Iris pigment epithelial cell (primary cell): Measurements from ENCODE around the gene GHITM.
A peak's percentile ranks its signal among the peaks of the same experiment; 100 is the strongest.
"Not testable (repeated sequence)": the region's sequence is repeated elsewhere in the genome, so short reads cannot be mapped to it uniquely, and the experiment has no call there.

Source experiments
- DNase-seq: peaks from one replicate; pipeline ENCODE4 v3.0.0-alpha.2; 2011; ENCODE audit warnings: low read depth

The GHITM gene

GRCh38 chr10:84176836-84177474, 37.6 kb downstream of the GHITM start:
- no peak for DNase-seq

- no peak for DNase-seq
These were observed 38.3 kb downstream of the GHITM start for GRCh38 chr10:84177541-84178141.

GRCh38 chr10:84178160-84178609, 38.9 kb downstream of the GHITM start:
- no peak for DNase-seq

GRCh38 chr10:84179059-84179710, 39.9 kb downstream of the GHITM start:
- peak; percentile 38 for DNase-seq

- not testable (repeated sequence) for DNase-seq
These were observed 41.1 kb downstream of the GHITM start for GRCh38 chr10:84180386-84180785.

- no peak for DNase-seq
These were observed 42.3 kb downstream of the GHITM start for GRCh38 chr10:84181631-84182030.

- no peak for DNase-seq
These were observed 45.2 kb downstream of the GHITM start for GRCh38 chr10:84184517-84184916.

GRCh38 chr10:84185526-84186175, 46.3 kb downstream of the GHITM start:
- no peak for DNase-seq

GRCh38 chr10:84188815-84189214, 49.5 kb downstream of the GHITM start:
- no peak for DNase-seq

GRCh38 chr10:84190621-84191020, 51.3 kb downstream of the GHITM start:
- no peak for DNase-seq

- DNase-seq = no peak
These were observed 51.8 kb downstream of the GHITM start for GRCh38 chr10:84191106-84191505.

- no peak for DNase-seq
These were observed 54.0 kb downstream of the GHITM start for GRCh38 chr10:84193327-84193726.

- no peak for DNase-seq
These were observed 54.6 kb downstream of the GHITM start for GRCh38 chr10:84193846-84194423.

- no peak for DNase-seq
These were observed 55.2 kb downstream of the GHITM start, which contains the start of gene CDHR1 for GRCh38 chr10:84194424-84195043. CDHR1 (plus strand) TSS chr10:84194537; CDS start chr10:84194761, 224 bp downstream.

- DNase-seq = no peak
These were observed 55.9 kb downstream of the GHITM start for GRCh38 chr10:84195044-84195830.

- no peak for DNase-seq
These were observed 56.8 kb downstream of the GHITM start for GRCh38 chr10:84196083-84196482.

GRCh38 chr10:84196941-84197340, 57.6 kb downstream of the GHITM start:
- DNase-seq = no peak

GRCh38 chr10:84197643-84198042, 58.3 kb downstream of the GHITM start:
- DNase-seq = no peak

- DNase-seq = no peak
These were observed 59.1 kb downstream of the GHITM start for GRCh38 chr10:84198206-84198915.

- DNase-seq = no peak
These were observed 61.4 kb downstream of the GHITM start for GRCh38 chr10:84200537-84201243.
